Mesodermal cell (in vitro differentiated cells): ENCODE measurements around the gene MSH6.

Experiments used
- H3K27ac ChIP-seq: 2 replicates; pipeline ENCODE4 v1.7.0; 2013; ENCODE audit warnings: mild to moderate bottlenecking, low read depth, low read length, moderate library complexity; ENCODE audit not compliant: severe bottlenecking
- H3K36me3 ChIP-seq: 2 replicates; pipeline ENCODE4 v1.7.1; 2013; ENCODE audit warnings: mild to moderate bottlenecking, low read length, moderate library complexity; ENCODE audit not compliant: control insufficient read depth, insufficient read depth
- H3K4me1 ChIP-seq: one replicate; pipeline ENCODE4 v1.7.1; 2013; ENCODE audit warnings: mild to moderate bottlenecking, low read length; ENCODE audit not compliant: insufficient read depth, control insufficient read depth, poor library complexity, severe bottlenecking
- H3K4me3 ChIP-seq: 2 replicates; pipeline ENCODE4 v1.7.0; 2013; ENCODE audit warnings: low read length, control low read depth, mild to moderate bottlenecking; ENCODE audit not compliant: insufficient read depth, poor library complexity, severe bottlenecking; ENCODE audit errors: extremely low read depth
- H3K9me3 ChIP-seq: 2 replicates; pipeline ENCODE4 v1.7.1; 2013; ENCODE audit warnings: mild to moderate bottlenecking, low read length, moderate library complexity; ENCODE audit not compliant: control insufficient read depth
- WGBS, 2 experiments: methylation state at CpG; one replicate each; pipeline ENCODE4 v1.1.5; 2013; ENCODE audit warnings: missing lambda C conversion rate in 2 of 2; ENCODE audit not compliant: insufficient coverage in 2 of 2; 5-methylcytosine and 5-hydroxymethylcytosine counted together

MSH6 gene

DNA sequence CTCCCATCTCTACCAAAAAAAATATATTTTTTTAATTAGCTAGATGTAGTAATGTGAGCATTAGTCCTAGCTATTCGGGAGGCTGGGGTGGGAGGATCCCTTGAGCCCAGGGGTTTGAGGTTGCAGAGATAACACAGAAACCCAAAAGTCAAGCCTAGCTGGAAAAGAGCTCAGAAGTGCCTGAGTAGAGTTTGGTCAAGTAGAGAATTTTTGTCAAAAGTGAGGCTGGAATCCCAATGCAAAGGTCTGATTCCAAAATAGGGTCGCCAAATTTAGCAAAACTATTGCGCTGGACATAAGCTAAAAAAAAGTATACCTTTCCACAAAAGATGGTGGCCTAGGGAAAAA lies 15.5 kb upstream of the MSH6 start:
- H3K4me3 ChIP-seq: no peak overlapping the region
- no peaks in the 10 kb centered on the region for H3K4me1 ChIP-seq
- 78 to 80% methylated on average over 1 to 2 of the region's 3 CpGs for WGBS, 2 experiments
- peaks cover 5% of the 10 kb centered on the region for H3K9me3 ChIP-seq
- H3K27ac ChIP-seq: no peak overlapping the region
- no peaks in the 10 kb centered on the region for H3K36me3 ChIP-seq

DNA sequence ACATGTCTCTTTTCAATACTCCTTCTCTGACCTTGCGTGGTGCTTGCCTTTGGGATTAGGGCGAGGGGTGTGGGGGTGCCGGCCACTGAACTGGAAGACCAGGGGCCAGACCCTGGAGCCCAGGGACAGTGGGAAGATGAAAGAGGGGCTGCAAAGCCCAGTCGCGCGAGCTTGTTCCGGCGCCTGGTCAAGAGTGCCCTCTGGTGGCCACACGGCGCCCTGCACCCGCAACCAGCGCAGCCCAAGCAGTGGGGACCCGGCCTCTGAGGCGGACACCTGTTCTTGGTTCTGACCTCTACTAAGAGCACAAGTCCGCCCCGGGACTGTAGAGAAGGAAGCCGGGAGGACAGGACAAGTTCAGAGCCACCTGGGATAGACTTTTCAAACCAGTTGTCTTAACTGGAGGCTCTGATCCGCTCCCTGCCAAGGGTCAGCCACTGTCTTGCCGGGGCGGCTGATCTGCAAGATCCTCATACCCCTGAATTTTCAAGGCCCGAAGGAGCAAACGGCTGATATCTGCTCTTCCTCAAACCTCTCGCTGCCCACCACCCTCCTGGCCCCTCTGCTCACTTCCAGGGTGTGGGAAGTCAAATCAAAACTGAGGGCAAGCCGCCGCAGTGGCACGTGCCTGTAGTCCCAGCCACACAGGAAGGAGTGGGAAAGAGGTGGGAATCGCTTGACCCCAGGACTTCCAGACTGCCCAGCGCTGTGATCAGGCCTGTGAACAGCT lies 14.9 kb upstream of the MSH6 start:
- Histone ChIP-seq H3K36me3 (no peaks in the 10 kb centered on the region), H3K27ac (no peak overlapping the region), H3K4me3 (no peak overlapping the region), H3K9me3 (peaks cover 5% of the 10 kb centered on the region), H3K4me1 (no peaks in the 10 kb centered on the region)
- WGBS, 2 experiments: 41 to 47% methylated on average over 18 to 24 of the region's 28 CpGs

DNA sequence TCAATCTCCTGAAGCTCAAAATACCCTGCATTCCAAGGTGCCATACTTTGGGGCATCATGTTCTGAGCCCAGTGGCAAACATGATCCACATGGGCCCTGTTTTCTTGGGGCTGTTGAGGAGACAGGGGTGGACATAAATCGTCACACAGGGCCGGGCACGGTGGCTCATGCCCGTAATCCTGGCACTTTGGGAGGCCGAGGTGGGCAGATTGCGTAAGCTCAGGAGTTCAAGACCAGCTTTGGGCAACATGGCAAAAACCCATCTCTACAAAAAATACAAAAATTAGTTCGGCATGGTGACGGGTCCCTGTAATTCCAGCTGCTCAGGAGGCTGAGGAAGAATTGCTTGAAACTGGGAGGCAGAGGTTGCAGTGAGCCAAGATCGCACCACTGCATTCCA lies 13.6 kb upstream of the MSH6 start:
- Histone ChIP-seq H3K27ac (no peak overlapping the region), H3K4me1 (no peaks in the 10 kb centered on the region), H3K4me3 (no peak overlapping the region), H3K36me3 (no peaks in the 10 kb centered on the region), H3K9me3 (peaks cover 5% of the 10 kb centered on the region)
- WGBS, 2 experiments: 95 to 100% methylated on average over 5 to 7 of the region's 9 CpGs

DNA sequence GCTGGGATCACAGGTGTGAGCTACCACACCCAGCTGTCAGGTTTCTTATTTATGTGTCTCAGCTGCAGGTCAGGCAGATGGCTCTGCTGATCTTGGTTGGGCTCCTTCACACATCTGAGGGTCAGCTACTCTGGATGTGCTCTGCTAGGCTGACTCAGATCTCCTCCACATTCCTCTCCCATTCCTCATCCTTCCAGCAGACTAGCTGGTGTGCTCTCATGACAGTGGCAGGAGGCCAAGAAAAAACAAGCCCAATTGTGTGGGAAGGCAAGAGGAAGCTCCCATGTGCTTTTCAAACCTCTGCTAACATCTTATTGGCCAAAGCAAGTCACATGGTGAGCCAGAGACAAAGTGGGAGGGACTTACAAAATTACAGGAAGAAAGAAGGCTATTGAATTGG lies 11.7 kb upstream of the MSH6 start:
- Histone ChIP-seq H3K4me3 (no peak overlapping the region), H3K27ac (peak overlapping the region; percentile 45), H3K36me3 (no peaks in the 10 kb centered on the region), H3K4me1 (no peaks in the 10 kb centered on the region), H3K9me3 (peaks cover 5% of the 10 kb centered on the region)

DNA sequence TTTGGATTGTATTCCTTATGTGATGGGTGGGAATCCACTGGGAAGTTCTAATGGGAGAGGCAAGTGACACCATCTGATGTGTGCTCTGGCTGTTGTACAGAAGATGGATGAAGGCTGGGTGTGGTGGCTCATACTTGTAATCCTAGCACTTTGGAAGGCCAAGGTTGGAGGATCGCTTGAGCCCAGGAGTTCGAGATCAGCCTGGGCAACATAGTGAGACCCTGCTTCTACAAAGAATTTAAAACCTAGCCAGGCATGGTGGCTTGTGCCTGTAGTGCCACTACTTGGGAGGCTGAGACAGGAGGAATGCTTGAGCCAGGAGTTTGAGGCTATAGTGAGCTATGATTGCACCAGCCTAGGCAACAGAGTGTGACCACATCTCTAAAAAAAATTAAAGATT lies 10.6 kb upstream of the MSH6 start:
- peaks cover 5% of the 10 kb centered on the region for H3K9me3 ChIP-seq
- no peak overlapping the region for H3K27ac ChIP-seq
- WGBS, 2 experiments: 100% methylated on average over 2 of the region's 2 CpGs
- no peak overlapping the region for H3K4me3 ChIP-seq
- H3K36me3 ChIP-seq: no peaks in the 10 kb centered on the region
- H3K4me1 ChIP-seq: peaks cover 10% of the 10 kb centered on the region

DNA sequence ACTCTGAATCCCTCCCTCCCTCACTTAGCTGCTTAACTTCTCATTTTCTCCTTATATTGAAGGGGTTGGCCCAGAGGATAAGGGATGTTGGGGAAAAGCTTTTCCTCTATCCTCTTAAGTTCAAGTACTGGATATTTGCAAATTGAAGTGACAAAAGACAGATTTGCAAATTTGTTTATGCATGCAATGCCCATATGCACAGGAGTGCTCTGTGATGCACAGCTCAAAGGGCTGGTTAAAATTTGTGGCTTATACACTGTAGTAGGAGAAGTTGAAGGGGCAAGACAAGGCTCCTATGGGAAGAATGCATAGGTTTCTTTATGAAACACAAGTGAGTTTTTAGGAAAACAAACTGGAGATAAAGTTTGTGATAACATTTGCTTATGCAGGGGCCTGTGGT lies 8.4 kb upstream of the MSH6 start:
- Histone ChIP-seq H3K9me3 (peaks cover 5% of the 10 kb centered on the region), H3K36me3 (no peaks in the 10 kb centered on the region), H3K4me3 (no peak overlapping the region), H3K4me1 (peaks cover 10% of the 10 kb centered on the region), H3K27ac (no peak overlapping the region)

DNA sequence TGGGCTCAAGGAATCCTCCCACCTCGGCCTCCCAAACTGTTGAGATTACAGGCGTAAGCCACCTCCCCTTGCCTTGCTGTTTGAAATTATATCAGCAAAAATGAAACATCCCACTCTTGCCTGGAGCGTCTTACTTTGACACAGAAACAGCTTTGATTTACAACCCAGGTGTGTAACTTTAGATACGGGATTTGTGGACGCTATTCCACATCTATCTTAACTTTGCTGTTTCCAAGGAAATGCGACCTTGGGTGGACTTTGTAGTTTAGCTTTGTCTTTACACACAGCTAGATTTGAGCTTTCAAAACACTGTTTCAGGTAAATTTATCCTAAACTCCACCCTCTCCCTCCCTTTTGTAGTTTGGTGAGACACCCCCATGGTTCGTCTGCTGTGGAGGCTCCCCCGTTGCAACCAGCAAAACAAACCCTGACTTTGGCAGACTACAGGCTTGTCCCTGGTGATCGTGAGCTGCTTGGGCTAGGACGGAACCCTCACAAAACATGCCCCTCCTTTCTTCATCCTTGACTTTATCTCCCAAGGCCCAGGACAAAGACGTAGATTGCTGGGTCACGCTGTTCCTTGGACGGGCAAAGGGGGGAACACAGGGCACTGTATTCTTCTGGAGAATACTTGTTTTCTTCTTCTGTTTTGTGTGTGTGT lies 5.5 kb upstream of the MSH6 start:
- Histone ChIP-seq H3K4me3 (no peak overlapping the region), H3K36me3 (no peaks in the 10 kb centered on the region), H3K9me3 (no peaks in the 10 kb centered on the region), H3K4me1 (peaks cover 10% of the 10 kb centered on the region), H3K27ac (no peak overlapping the region)
- WGBS, 2 experiments: 83 to 93% methylated on average over 10 to 12 of the region's 13 CpGs

DNA sequence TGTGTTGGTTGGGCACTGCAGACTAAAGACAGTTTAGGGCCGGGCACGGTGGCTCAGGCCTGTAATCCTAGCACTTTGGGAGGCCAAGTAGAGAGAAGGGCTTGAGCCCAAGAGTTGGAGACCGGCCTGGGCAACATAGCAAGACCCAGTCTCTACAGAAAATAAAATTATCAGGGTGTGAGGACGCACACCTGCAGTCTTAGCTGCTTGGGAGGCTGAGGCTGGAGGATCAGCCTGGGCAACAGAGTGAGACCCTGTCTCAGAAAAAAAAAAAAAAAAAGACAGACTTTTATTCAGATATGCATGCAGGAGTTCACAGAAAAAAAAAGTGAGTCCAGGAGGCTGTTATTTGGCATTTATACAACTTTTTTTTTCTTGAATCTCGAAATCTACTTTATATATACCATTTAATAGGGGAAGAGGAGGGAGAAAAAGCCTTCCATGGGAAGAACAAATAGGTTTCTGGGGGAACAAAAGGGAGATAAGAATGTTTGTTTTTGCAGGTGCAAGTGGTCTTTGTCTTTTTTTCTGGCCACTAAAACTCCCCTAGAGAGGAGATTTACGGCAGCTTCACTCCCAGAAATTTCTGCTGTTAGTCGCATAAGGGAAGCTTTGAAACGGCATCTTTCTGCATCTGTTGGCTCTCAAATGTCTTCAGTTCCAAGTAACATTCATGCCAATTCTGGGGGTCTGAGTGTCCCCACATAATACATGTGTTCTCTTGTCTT lies 4.1 kb upstream of the MSH6 start:
- no peak overlapping the region for H3K4me3 ChIP-seq
- 77 to 83% methylated on average over 4 to 5 of the region's 8 CpGs for WGBS, 2 experiments
- H3K27ac ChIP-seq: no peak overlapping the region
- no peaks in the 10 kb centered on the region for H3K9me3 ChIP-seq
- peaks cover 10% of the 10 kb centered on the region for H3K4me1 ChIP-seq
- H3K36me3 ChIP-seq: no peaks in the 10 kb centered on the region

DNA sequence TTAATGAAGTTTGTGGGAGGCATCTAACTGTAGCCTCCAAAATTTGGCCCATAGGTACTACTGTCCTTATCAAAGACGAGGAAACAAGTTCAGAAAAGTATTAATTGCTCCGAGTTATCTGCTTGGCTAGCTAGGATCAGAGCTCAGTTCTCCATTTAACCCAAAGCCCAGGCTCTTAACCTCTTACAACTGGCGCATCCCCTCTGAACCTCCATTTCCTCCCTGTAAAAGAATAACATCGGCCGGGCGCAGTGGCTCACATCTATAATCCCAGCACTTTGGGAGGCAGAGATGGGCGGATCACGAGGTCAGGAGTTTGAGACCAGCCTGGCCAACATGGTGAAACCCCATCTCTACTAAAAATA lies 3.5 kb upstream of the MSH6 start:
- Histone ChIP-seq H3K4me1 (peaks cover 10% of the 10 kb centered on the region), H3K27ac (no peak overlapping the region), H3K36me3 (no peaks in the 10 kb centered on the region), H3K9me3 (no peaks in the 10 kb centered on the region), H3K4me3 (no peak overlapping the region)
- 85 to 100% methylated on average over 4 to 5 of the region's 8 CpGs for WGBS, 2 experiments

DNA sequence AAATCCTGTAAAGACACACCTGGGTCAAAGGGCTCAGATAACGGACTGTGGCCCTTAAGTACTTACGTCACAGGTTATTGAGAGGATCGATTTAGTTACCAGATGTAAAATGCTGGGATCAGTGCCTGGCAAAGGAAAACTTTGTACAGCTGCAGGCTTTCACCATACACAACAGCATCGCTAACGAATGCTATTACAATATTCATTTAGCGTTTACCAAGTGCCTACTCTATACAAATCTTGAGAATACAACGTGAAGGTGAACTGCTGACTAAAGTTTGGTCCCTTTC lies 619 bp upstream of the MSH6 start:
- Histone ChIP-seq H3K4me1 (peaks cover under 1% of the 10 kb centered on the region), H3K9me3 (no peaks in the 10 kb centered on the region), H3K27ac (peak overlapping the region; percentile 93), H3K36me3 (peaks cover 17% of the 10 kb centered on the region), H3K4me3 (peak overlapping the region; percentile 93)
- 23 to 61% methylated on average over 4 to 7 of the region's 7 CpGs for WGBS, 2 experiments
